GM23338 (cell line): ENCODE measurements around the gene KRT3. TPM values are rescaled to one million over a fixed set of nuclear protein-coding genes. Genes with fewer than 3 reads are reported as not detected.

Experiments
- ATAC-seq: fragments of 200-7000 bp; cut with Tn5 transposase; 3 replicates; pipeline ENCODE4 v1.9.1; 2020
- DNase-seq: peaks from one replicate; pipeline ENCODE4 v3.0.0-alpha.2; 2015; ENCODE audit warnings: low spot score
- H2AFZ ChIP-seq: fragments of 200-600 bp; sonication (generic); 2 replicates; pipeline ENCODE4 v1.8.0; 2016; ENCODE audit warnings: antibody characterized with exemption, mild to moderate bottlenecking, moderate library complexity
- H3F3A ChIP-seq: fragments of 200-600 bp; sonication (generic); replicated peaks from 2 replicates; pipeline ENCODE4 v1.8.0; 2017; ENCODE audit warnings: antibody characterized with exemption, mixed run types, low read depth
- H3K27ac ChIP-seq: fragments of 200-600 bp; sonication (generic); 2 replicates; pipeline ENCODE4 v1.6.1; 2016; ENCODE audit warnings: low read depth
- H3K27me3 ChIP-seq: fragments of 200-600 bp; sonication (generic); 2 replicates; pipeline ENCODE4 v1.8.0; 2016; ENCODE audit warnings: mild to moderate bottlenecking, mixed run types, moderate library complexity; ENCODE audit not compliant: insufficient read depth
- H3K36me3 ChIP-seq: fragments of 200-600 bp; sonication (generic); 2 replicates; pipeline ENCODE4 v1.8.0; 2016; ENCODE audit warnings: mild to moderate bottlenecking; ENCODE audit not compliant: insufficient read depth
- H3K4me1 ChIP-seq: fragments of 200-600 bp; sonication (generic); 2 replicates; pipeline ENCODE4 v1.8.0; 2016; ENCODE audit warnings: mild to moderate bottlenecking, moderate library complexity; ENCODE audit not compliant: insufficient read depth
- H3K4me2 ChIP-seq: fragments of 200-600 bp; sonication (generic); 2 replicates; pipeline ENCODE4 v1.7.1; 2017; ENCODE audit warnings: mixed run types
- H3K4me3 ChIP-seq: fragments of 200-600 bp; sonication (generic); 2 replicates; pipeline ENCODE4 v1.6.1; 2016; ENCODE audit warnings: mixed run types
- H3K79me2 ChIP-seq: fragments of 200-600 bp; sonication (generic); replicated peaks from 2 replicates; pipeline ENCODE4 v1.8.0; 2017; ENCODE audit warnings: mild to moderate bottlenecking; ENCODE audit not compliant: insufficient read depth
- H3K9me2 ChIP-seq: fragments of 200-600 bp; sonication (generic); 2 replicates; pipeline ENCODE4 v1.8.0; 2017; ENCODE audit not compliant: insufficient read depth
- H4K20me1 ChIP-seq: fragments of 200-600 bp; sonication (generic); replicated peaks from 2 replicates; pipeline ENCODE4 v1.8.0; 2017; ENCODE audit warnings: mild to moderate bottlenecking; ENCODE audit not compliant: insufficient read depth
- H3K27ac Mint-ChIP-seq: 2 replicates; pipeline ENCODE4 v1.8.0; 2020; ENCODE audit warnings: inconsistent platforms, mild to moderate bottlenecking, moderate library complexity, mixed read lengths
- H3K27me3 Mint-ChIP-seq: 3 replicates; pipeline ENCODE4 v1.8.0; 2022; ENCODE audit warnings: low read depth, mild to moderate bottlenecking, moderate library complexity, mixed read lengths, inconsistent platforms; ENCODE audit not compliant: insufficient read depth, poor library complexity
- H3K36me3 Mint-ChIP-seq: 3 replicates; pipeline ENCODE4 v1.8.0; 2021; ENCODE audit warnings: low read depth, mild to moderate bottlenecking, inconsistent platforms, moderate library complexity, mixed read lengths
- H3K4me1 Mint-ChIP-seq: 3 replicates; pipeline ENCODE4 v1.8.0; 2020; ENCODE audit warnings: mild to moderate bottlenecking, inconsistent platforms, mixed read lengths
- H3K4me3 Mint-ChIP-seq: 3 replicates; pipeline ENCODE4 v1.8.0; 2021; ENCODE audit warnings: moderate library complexity, mild to moderate bottlenecking, inconsistent platforms, mixed read lengths
- H3K9me3 Mint-ChIP-seq: 3 replicates; pipeline ENCODE4 v1.8.0; 2020; ENCODE audit warnings: moderate library complexity, mild to moderate bottlenecking, inconsistent platforms, mixed read lengths
- CREB1 ChIP-seq: fragments of 250-450 bp; sonication (Bioruptor Pico); IDR thresholded peaks from 2 replicates; pipeline ENCODE4 v1.5.0; 2020; ENCODE audit warnings: low read depth, mild to moderate bottlenecking, moderate library complexity
- NANOG ChIP-seq: IDR thresholded peaks from 2 replicates; pipeline ENCODE4 v1.6.1; 2016; ENCODE audit warnings: antibody characterized with exemption, borderline replicate concordance
- POLR2AphosphoS5 ChIP-seq: IDR thresholded peaks from 2 replicates; pipeline ENCODE4 v1.6.1; 2016; ENCODE audit warnings: antibody characterized with exemption, low read depth
- REST ChIP-seq: IDR thresholded peaks from one replicate; pipeline ENCODE4 v1.6.1; 2018; ENCODE audit warnings: antibody characterized with exemption; ENCODE audit not compliant: unreplicated experiment
- STAT1 ChIP-seq: IDR thresholded peaks from one replicate; pipeline ENCODE4 v1.6.1; 2016; ENCODE audit warnings: antibody characterized with exemption; ENCODE audit not compliant: unreplicated experiment
- ZNF114 ChIP-seq: fragments of 250-450 bp; sonication (Bioruptor Pico); IDR thresholded peaks from 2 replicates; pipeline ENCODE4 v1.5.0; 2020; ENCODE audit warnings: mild to moderate bottlenecking, moderate library complexity
- ZNF331 ChIP-seq: fragments of 250-450 bp; sonication (Bioruptor Pico); IDR thresholded peaks from 2 replicates; pipeline ENCODE4 v1.5.0; 2020; ENCODE audit warnings: low read depth, mild to moderate bottlenecking, moderate library complexity
- polyA plus RNA-seq: library from polyadenylated mRNA; unstranded; fragments of >200 nt; fragmentation: Nextera tagmentation; extraction: Ambion mirVana; gene quantifications from 2 replicates; pipeline ENCODE4 v1.2.1, GENCODE V29; 2016
- total RNA-seq: library from RNA; depleted of rRNA; stranded (reverse); fragments of >200 nt; shearing (Covaris generic); gene quantifications from 2 replicates; pipeline ENCODE4 v1.2.3, GENCODE V29; 2014
- TF ChIP-seq, protein P1 (sequence below): fragments of 250-450 bp; sonication (Bioruptor Pico); IDR thresholded peaks from 2 replicates; pipeline ENCODE4 v1.5.0; 2020; ENCODE audit warnings: mild to moderate bottlenecking, moderate library complexity

Gene KRT3
- total and polyA plus RNA-seq, 2 experiments from 2014 or later, result not detected

DNA sequence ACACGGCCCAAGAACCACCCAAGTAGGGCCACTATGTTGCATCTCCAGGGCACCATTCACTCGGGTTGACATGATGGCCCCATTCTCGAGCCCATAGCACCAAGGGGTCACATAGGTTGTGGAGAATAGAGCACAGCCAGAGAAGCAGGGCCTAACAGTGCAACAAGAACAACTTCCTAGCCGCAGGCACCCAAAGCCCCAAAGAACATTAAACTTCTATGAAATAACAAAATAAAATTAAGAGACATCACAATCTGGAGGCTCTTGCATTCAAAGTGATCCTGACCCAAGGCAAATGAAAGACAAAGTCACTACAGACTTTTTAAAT lies 16.1 kb upstream of the KRT3 start:
- Mint-ChIP-seq H3K27ac (no peak overlapping the region), H3K4me3 (no peak overlapping the region), H3K36me3 (no peaks in the 10 kb centered on the region), H3K9me3 (no peaks in the 10 kb centered on the region), H3K4me1 (no peaks in the 10 kb centered on the region), H3K27me3 (peaks cover 7% of the 10 kb centered on the region)
- Histone ChIP-seq H3K4me2 (no peak overlapping the region), H2AFZ (no peak overlapping the region), H4K20me1 (no peaks in the 10 kb centered on the region), H3K4me1 (no peaks in the 10 kb centered on the region), H3K79me2 (no peaks in the 10 kb centered on the region), H3K9me2 (peaks cover 10% of the 10 kb centered on the region; the same call in 1 of the 2 replicates), H3K4me3 (no peak overlapping the region), H3K27ac (no peak overlapping the region), H3F3A (no peaks in the 10 kb centered on the region), H3K27me3 (no peaks in the 10 kb centered on the region), H3K36me3 (no peaks in the 10 kb centered on the region)
- no peak for TF ChIP-seq POLR2AphosphoS5
- no peak for TF ChIP-seq STAT1
- no peak for TF ChIP-seq REST
- no peak for TF ChIP-seq ZNF331 (CRISPR knock-in tag)
- ATAC-seq (no peak), DNase-seq (no peak)

DNA sequence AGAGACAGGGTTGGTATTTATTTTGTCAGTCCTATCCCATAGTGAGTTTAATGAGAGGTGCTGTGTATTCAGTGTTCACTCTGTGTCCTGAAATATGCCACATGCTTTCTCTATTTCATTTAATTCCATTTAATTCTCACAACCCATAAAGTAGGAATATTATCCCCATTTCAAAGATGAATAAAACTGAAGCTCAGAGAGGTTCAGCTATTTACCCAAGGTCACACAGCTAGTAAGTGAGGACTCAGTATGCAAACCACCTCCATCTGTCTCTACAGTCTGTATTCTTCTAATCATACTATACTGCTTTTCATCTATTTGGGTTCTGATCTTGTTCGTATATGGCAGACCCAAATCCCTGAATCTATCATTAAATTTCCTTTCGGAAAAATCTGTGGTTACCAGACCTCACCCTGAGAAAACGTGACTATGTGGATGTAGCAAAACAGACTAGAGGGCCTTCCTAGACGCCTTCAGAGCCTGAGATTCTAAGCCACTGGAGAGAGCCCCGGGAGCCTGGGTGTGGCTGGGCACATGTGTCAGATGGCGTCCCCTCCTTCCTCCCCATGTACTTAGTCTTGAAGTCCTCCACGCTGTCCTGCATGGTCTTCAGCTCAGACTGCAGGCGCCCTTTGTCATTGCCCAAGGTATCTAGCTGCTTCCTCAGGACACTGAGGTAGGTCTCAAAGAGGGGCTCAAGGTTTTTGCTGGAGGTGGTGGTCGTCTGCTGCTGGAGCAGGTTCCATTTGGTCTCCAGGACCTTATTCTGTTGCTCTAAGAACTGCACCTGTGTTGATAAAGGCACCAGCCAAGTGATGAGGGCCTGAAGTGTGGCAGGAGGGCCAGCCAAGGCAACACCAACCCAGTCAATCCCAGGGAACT lies 15.5 kb upstream of the KRT3 start:
- Histone ChIP-seq H3K9me2 (peaks cover 13% of the 10 kb centered on the region), H3K4me1 (no peaks in the 10 kb centered on the region), H3K36me3 (no peaks in the 10 kb centered on the region), H3F3A (no peaks in the 10 kb centered on the region), H4K20me1 (no peaks in the 10 kb centered on the region), H3K79me2 (no peaks in the 10 kb centered on the region), H2AFZ (no peak overlapping the region), H3K4me3 (no peak overlapping the region), H3K4me2 (no peak overlapping the region), H3K27me3 (no peaks in the 10 kb centered on the region), H3K27ac (no peak overlapping the region)
- H3K4me3 Mint-ChIP-seq, result no peak overlapping the region
- H3K9me3 Mint-ChIP-seq, result no peaks in the 10 kb centered on the region
- peaks cover 5% of the 10 kb centered on the region for H3K27me3 Mint-ChIP-seq
- TF ChIP-seq NANOG (no peak), ZNF114 (CRISPR knock-in tag) (no peak), POLR2AphosphoS5 (no peak), CREB1 (CRISPR knock-in tag) (no peak)
- TF ChIP-seq, protein P1, sequence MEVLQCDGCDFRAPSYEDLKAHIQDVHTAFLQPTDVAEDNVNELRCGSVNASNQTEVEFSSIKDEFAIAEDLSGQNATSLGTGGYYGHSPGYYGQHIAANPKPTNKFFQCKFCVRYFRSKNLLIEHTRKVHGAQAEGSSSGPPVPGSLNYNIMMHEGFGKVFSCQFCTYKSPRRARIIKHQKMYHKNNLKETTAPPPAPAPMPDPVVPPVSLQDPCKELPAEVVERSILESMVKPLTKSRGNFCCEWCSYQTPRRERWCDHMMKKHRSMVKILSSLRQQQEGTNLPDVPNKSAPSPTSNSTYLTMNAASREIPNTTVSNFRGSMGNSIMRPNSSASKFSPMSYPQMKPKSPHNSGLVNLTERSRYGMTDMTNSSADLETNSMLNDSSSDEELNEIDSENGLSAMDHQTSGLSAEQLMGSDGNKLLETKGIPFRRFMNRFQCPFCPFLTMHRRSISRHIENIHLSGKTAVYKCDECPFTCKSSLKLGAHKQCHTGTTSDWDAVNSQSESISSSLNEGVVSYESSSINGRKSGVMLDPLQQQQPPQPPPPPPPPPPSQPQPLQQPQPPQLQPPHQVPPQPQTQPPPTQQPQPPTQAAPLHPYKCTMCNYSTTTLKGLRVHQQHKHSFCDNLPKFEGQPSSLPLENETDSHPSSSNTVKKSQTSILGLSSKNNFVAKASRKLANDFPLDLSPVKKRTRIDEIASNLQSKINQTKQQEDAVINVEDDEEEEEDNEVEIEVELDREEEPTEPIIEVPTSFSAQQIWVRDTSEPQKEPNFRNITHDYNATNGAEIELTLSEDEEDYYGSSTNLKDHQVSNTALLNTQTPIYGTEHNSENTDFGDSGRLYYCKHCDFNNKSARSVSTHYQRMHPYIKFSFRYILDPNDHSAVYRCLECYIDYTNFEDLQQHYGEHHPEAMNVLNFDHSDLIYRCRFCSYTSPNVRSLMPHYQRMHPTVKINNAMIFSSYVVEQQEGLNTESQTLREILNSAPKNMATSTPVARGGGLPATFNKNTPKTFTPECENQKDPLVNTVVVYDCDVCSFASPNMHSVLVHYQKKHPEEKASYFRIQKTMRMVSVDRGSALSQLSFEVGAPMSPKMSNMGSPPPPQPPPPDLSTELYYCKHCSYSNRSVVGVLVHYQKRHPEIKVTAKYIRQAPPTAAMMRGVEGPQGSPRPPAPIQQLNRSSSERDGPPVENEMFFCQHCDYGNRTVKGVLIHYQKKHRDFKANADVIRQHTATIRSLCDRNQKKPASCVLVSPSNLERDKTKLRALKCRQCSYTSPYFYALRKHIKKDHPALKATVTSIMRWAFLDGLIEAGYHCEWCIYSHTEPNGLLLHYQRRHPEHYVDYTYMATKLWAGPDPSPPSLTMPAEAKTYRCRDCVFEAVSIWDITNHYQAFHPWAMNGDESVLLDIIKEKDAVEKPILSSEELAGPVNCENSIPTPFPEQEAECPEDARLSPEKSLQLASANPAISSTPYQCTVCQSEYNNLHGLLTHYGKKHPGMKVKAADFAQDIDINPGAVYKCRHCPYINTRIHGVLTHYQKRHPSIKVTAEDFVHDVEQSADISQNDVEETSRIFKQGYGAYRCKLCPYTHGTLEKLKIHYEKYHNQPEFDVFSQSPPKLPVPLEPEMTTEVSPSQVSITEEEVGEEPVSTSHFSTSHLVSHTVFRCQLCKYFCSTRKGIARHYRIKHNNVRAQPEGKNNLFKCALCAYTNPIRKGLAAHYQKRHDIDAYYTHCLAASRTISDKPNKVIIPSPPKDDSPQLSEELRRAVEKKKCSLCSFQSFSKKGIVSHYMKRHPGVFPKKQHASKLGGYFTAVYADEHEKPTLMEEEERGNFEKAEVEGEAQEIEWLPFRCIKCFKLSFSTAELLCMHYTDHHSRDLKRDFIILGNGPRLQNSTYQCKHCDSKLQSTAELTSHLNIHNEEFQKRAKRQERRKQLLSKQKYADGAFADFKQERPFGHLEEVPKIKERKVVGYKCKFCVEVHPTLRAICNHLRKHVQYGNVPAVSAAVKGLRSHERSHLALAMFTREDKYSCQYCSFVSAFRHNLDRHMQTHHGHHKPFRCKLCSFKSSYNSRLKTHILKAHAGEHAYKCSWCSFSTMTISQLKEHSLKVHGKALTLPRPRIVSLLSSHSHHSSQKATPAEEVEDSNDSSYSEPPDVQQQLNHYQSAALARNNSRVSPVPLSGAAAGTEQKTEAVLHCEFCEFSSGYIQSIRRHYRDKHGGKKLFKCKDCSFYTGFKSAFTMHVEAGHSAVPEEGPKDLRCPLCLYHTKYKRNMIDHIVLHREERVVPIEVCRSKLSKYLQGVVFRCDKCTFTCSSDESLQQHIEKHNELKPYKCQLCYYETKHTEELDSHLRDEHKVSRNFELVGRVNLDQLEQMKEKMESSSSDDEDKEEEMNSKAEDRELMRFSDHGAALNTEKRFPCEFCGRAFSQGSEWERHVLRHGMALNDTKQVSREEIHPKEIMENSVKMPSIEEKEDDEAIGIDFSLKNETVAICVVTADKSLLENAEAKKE (CRISPR knock-in tag), result no peak
- H3K36me3 Mint-ChIP-seq, result no peaks in the 10 kb centered on the region
- ATAC-seq (no peak), DNase-seq (no peak)
- H3K27ac Mint-ChIP-seq, result no peak overlapping the region
- H3K4me1 Mint-ChIP-seq, result no peaks in the 10 kb centered on the region
